GM21381 (cell line): ENCODE data around the gene DNAH14.
"Not testable (repeated sequence)": the region's sequence is repeated elsewhere in the genome, so short reads cannot be mapped to it uniquely, and the experiment has no call there.

Experiments
- ATAC-seq: cut with Tn5 transposase; IDR thresholded peaks from one replicate; pipeline ENCODE4 v1.9.1; 2021; ENCODE audit warnings: mild to moderate bottlenecking, moderate library complexity; ENCODE audit not compliant: unreplicated experiment

DNAH14 gene

DNA sequence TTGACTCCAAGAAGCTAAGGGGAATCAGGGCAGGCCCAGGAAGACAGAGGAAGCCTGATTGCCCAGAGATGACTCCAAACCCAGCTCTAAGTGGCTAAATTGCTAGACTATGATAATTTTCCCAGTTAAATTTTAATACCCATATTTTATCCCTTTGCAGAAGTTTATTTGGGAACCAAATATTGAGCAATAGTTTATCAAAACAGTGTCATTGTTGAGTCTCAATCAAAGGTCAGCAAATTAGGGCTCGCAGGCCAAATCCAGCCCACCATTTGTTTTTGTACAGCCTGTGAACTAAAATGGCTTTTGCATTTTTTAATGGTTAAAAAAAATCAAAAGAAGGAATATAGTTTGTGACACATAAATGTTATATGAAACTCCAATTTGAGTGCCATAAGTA, 451.2 kb downstream of the DNAH14 start:
- ATAC-seq, result no peak

DNA sequence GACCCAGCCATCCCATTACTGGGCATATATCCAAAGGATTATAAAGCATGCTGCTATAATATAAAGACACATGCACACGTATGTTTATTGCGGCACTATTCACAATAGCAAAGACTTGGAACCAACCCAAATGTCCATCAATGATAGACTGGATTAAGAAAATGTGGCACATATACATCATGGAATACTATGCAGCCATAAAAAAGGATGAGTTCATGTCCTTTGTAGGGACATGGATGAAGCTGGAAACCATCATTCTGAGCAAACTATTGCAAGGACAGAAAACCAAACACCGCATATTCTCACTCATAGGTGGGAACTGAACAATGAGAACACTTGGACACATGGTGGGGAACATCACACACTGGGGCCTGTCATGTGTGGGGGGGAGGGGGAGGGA, 457.4 kb downstream of the DNAH14 start:
- ATAC-seq, result not testable (repeated sequence)

GRCh38 chr1:225388372-225388771, 458.9 kb downstream of the DNAH14 start:
- no peak for ATAC-seq

DNA sequence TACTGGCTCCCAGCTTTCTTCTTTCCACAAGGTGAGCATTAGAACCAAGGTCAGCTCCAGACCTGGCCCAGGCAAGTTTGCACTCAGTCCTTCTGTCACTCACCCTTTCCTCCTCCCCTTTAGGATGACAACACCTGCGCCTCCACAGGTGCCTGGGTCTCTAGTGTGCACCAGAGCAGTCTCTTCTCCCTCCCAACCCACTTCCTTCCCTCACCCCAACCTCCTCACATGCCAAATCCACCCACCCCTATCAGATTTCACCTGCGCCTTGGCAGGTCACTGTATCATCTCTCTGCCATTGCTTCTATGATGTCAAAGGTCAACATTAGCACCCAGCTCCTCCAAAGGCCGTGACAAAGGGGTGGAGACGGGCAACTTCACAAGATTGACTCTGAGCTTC, 460.4 kb downstream of the DNAH14 start:
- no peak for ATAC-seq

GRCh38 chr1:225396357-225396756, 466.9 kb downstream of the DNAH14 start:
- ATAC-seq, result no peak

- no peak for ATAC-seq
Observed at GRCh38 chr1:225400968-225401367, 471.5 kb downstream of the DNAH14 start.

DNA sequence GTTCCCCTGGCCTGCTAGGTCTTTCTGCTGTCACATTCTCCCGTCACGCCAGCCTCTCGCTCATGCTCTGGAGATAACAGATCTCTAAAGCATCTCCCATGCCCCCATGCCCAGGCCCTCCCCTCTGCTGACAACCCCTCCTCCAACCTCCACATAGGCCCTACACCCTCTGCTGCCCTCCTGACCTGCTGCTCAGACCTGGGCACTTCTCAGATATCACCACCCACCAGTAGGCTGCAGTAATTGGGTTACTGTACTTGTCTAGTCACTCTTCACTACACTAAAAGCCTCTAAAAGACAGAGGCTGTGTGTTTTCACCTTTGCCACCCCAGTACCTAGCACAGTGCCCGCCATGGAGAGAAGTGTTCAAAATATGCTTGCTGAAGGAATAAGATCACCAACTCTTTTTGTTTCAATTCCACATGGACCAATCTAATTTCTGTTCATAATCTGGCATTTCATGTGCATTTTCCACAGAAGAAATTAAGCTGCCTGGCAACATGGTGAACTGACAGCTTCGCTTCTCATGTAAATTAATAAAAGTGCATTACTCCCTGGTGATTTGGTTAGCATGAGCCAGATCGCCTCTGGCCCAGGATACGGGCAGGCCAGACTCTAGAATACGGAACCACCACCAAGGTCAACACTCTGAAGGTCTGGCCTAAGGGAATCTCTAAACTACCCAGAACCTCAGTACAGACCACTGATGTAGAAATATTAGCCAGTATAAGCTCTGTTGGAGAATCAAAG, 477.7 kb downstream of the DNAH14 start:
- ATAC-seq, result no peak

- no peak for ATAC-seq
Observed at GRCh38 chr1:225407755-225408154, 478.3 kb downstream of the DNAH14 start.

GRCh38 chr1:225408249-225408648, 478.8 kb downstream of the DNAH14 start:
- ATAC-seq, result no peak

- no peak for ATAC-seq
Observed at GRCh38 chr1:225409051-225409450, 479.6 kb downstream of the DNAH14 start.

GRCh38 chr1:225410036-225410435, 480.6 kb downstream of the DNAH14 start:
- ATAC-seq, result no peak

DNA sequence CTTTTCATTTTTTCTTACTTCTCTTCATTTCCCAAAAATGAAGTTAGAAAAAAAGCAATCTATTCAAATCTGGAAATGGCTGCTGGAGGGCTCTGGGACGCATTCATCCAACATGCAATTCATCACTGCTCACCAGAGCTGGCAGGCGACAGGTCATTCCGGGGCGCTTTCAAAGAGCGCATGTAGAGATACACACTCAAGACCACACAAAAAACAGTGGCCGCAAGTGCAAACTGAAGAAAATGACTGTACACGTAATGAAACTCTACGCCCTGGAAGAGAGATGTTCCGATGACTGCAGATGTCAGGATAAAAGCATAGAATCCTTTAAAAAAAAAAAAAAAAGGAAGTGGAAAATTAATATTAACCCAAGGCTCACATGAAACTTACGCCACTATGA, 482.8 kb downstream of the DNAH14 start:
- ATAC-seq, result no peak

- ATAC-seq, result no peak
Observed at GRCh38 chr1:225412803-225413351, 483.4 kb downstream of the DNAH14 start.

GRCh38 chr1:225413708-225414375, 484.4 kb downstream of the DNAH14 start:
- no peak for ATAC-seq

GRCh38 chr1:225415307-225415706, 485.8 kb downstream of the DNAH14 start:
- no peak for ATAC-seq

DNA sequence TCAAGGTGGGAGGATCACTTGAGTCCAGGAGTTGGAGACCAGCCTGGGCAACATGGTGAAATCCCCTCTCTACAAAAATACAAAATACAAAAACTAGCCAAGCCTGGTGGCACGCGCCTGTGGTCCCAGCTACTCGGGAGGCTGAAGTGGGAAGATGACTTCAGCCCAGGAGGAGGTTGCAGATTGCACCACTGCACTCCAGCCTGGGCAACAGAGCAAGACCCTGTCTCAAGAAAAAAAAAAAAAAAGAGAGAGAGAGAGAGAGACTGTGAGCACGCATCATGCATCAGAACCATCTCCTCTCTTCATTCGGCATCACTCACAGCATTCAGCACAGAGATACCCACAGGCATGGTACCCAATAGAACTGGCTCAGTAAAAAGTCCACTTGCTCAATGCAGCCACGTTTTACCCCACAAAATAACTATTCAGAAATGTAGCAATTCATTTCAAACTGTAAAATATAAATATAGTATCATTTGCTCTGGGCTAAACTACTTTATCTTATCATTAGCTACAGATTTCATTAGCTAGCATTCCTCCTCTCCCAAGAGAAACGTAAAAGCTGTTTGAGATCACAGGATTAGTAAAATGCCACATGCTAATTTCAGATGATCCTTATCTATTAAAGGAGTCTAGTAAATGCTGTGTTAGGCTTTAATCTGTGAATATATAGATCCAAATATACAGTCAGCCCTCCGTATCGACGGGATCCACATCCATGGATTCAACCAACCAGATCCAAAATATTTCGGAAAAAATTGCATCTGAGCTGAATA, 486.7 kb downstream of the DNAH14 start:
- ATAC-seq, result no peak

DNA sequence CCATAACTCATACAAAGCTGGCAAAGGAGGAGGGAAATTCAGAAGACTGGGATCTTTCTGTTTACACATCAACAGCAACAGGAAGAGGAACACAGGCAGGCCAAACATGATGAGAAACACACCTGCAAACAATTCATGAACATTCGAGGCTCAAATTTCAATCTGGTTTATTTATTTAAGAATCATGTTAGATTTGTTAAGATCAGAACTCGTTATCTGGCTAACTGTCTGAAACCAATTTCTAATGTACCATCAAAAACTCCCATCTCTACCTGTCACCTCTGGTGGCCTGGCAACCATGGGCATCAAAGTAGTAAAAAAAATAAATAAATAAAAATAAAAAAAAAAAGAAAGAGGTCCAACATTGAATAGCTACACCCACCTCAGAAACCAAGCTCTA, 488.6 kb downstream of the DNAH14 start:
- ATAC-seq, result no peak

DNA sequence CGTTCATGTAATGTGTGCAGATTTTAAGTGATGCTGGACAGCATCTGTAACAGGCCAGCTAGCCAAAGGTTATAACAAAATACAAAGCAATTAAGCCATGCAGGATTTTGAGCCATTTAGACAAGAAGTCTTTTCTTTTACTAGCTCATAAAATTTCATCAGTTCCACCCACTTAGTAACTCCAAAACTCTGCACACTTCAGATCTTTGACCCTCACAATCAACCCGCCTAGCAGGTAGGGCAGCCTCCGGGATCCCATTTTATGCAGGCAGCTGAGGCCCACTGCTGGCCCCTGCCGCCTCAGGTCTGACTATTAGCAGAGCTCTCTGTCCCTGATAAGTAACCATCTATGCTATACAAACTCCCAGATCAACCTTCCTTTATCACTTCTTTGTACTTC, 489.1 kb downstream of the DNAH14 start:
- no peak for ATAC-seq

DNA sequence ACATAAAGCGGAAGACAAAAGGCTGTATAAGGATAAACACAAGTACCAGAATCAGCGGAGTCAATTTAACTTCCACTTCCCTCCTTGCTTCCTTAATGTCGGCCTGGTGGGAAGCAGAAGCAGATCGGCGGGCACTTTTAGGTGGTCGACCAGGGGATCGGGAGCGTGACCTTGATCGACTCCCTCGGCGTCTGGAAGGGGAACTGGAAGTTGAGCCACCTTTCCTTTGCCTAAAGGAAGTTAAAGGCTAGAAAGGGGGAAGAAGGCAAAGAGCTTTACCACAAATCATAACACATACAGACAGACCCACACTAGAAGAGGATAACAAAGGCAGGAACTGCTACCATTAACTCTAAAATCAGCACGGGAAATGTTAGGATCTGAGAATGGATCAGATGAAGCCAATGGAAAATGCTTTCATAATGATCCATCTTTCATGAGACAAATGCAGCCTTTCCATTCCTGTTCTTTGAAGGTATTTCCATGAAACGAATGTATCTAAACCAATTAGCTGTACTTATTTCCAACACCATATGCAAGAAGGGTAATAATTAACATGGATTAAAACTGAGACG, 492.6 kb downstream of the DNAH14 start:
- ATAC-seq, result no peak

DNA sequence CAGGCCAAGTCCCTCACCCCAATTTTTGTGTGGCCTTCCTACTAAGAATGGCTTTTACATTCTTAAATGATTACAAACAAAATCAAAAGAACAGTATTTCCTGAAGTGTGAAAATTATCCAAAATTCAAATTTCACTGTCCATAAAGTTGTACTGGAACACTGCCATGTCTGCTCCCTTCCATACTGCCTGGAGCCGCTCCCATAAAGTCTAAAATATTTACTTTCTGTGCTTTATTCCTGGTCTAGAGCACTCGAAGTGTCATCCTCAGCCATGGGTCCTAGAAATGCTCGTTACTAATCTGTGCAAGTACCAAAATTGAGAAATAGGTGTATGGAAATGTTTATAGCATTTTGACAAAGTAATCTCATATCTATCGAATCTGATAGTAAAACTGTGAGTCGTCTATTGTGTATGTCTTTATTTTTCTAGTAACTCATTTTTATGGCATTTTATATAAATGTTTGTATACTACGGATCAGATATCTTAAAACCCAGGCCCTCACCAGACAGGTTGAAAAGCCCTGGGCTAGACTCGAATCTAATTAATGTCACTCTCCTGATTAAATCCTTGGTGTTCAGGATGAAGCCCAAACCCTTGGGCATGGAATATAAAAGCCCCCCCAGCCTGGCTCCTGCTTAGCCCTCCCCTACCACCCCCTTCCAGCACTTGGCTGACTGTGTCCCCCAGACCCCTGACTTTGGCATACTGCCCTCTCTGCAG, 493.5 kb downstream of the DNAH14 start:
- ATAC-seq, result no peak

- ATAC-seq, result no peak
Observed at GRCh38 chr1:225423518-225423855, 494.0 kb downstream of the DNAH14 start.
